Middle frontal gyrus (tissue), 1 donor: ENCODE results near the gene FNIP2.
"Not testable (repeated sequence)": the region's sequence is repeated elsewhere in the genome, so short reads cannot be mapped to it uniquely, and the experiment has no call there.

Source experiments
- DNase-seq: peaks from one replicate; pipeline ENCODE4 v3.0.0-alpha.2; 2015; ENCODE audit warnings: low spot score; ENCODE audit errors: extremely low spot score

FNIP2 gene

DNA sequence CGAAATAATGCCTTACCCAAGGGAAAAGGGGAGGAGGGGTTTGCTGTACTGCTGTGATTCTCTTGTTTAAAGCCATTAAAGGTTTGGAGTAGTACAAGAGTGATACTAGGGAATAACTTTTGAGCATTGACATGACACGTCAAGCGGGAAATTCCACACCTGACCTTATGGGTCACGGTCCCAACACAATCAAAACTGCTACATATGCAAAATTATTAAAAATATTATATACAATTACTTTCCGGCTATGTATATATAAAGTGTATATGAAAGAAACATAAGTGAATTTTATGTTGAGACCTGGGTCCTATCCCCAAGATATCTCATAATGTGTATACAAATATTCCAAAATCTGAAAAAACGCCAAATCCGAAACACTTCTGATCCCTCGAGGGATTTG, 21.0 kb downstream of the FNIP2 start:
- no peak for DNase-seq

DNA sequence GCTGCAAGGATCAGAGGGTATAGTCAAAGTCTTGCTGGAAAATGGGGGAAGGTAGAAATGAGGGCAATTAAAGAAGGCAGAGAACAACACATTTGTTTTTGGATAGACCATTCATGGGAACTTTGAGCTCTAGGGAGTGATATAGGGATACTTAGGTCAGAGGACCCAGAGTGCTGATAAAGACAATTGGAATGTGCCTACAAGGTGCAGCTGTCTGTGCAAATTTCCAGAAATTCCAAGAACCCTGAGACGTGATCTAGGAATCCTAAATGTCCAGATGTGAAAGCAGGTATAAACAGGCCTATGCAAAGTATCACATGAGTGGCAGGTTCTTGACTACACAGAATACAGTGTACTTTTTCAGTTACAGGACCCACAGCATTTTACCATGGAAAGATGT, 24.2 kb downstream of the FNIP2 start:
- no peak for DNase-seq

GRCh38 chr4:158793430-158793829, 24.6 kb downstream of the FNIP2 start:
- not testable (repeated sequence) for DNase-seq

GRCh38 chr4:158796370-158797140, 27.7 kb downstream of the FNIP2 start:
- DNase-seq: no peak

- no peak for DNase-seq
Observed at GRCh38 chr4:158798062-158798461, 29.2 kb downstream of the FNIP2 start.

DNA sequence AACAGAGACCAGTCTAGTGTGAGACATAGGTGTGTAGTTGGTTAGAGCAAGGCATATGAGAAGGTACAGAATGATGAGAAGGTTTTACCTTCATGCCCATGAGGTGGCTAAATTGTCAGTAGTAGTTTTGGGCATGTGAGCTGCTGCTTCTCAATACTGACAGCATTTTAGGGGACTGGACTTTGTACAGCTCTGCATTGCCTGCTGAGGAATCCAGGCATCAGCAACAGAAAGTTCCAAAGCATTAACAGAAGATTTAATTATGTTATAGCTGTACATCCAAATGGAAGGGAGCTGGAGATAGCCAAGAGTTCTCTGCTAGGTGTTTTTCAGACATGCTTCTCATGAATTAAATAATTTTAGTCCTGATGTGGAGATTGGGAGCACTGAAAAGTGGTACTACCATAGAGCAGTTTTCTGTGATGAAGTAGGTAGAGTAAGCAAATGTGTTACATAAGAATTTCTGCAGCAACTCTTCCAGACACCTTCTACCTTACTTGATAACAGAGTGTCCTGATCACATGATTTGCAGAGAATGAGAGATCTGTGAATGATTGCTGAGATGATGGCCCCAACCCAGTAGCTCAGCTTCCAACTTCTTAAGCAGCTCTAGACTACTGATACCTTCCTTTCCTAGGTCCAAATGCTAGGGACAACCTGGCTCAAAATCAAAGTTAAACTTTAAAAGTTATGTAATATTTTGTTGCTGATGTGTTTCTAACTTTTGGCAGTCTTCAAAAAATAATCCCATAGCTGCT, 30.4 kb downstream of the FNIP2 start:
- DNase-seq: no peak

DNA sequence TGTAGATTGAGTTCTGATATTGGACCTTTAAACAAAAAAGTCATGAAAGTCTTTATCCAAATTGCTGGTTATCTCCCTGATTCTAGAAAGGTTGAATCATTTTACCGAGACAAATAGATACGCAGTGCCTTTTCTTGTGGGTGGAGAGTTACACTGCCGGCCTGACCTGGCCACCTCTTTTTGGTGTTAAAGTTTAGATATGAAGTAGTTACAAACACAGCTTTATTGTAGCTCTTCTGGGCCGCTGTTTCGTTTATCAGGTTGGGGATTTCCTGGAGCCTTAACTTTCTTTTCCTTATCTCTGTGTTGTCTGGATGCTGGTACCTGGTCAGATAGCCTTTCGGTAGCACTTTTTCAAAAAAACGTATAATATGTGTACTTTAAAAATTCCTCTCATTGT, 31.0 kb downstream of the FNIP2 start:
- DNase-seq: no peak

- no peak for DNase-seq
Observed at GRCh38 chr4:158801066-158801465, 32.2 kb downstream of the FNIP2 start.

DNA sequence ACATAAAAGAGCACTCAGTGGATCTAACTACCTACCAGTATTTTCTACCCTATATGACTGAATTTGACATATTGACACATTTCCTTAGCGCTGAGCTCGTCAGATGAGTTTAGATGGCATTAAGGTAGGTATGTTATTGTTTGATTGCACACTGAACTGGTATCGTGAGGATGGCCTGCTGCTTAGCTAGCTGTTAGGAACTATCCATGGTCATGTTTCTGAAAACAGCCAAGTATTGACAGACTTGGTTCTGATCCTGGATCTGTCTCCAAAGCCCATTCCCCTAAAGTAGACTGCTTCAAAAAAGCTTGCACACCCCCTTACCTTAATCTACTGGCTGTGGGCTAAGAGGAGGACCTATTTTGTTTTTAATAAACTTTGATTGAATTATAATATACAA, 32.9 kb downstream of the FNIP2 start:
- no peak for DNase-seq

- no peak for DNase-seq
Observed at GRCh38 chr4:158802914-158803313, 34.1 kb downstream of the FNIP2 start.

DNA sequence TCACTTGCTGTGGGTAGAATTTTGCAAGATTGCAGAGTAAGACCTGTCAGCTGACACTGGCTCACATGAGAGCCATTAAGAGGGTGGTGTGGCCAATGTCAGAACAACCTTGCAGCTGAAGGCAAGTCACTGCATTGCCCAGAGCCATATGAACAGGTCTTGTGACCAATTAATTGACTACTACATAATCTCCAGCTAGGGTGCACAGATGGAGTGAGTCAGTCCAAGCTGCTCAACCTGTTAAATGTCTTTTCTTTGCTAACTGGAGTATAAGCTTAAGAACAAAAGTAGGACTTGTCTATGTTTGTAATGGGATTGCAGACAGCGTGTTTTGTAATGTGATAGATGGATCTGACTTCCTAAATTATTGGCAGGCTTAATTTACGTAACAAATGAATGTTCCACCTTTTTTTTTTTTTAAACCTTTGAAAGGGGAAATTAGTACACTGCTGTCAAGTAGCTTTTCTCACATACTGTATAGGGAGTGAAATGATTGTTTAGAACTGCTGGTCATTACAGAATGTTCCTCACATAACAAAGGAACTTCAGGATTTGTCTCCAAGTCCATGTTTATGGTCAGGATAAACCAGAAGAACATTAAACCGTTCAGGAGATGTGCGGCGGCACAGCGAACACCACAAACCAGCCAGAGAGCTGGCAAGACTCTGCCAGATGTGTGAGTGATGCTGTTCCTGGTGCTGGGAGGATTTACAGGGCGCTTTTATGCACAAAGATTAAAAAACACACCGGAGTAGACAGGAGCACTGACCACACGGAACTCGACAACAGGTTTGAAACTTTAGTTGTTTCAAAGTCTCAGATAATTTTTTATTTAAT, 37.0 kb downstream of the FNIP2 start:
- no peak for DNase-seq

DNA sequence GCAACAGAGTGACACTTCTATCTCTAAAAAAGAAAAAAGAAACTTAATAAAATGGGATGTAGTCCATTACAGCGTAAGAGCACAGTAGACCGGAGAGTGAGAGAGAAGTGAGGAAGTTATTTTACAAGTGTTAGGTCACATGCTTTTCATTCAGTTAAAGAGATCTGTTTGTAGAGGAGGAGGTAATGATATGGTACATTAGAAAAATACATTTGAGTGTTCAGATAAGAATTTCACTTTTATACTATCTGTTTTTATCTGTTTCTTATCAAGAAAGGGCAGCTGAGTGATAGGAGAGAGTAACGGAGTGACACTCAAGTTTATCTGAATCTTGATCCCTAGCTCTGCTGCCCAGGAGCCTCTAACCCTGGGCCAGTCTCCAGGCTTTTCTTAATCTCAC, 38.9 kb downstream of the FNIP2 start:
- no peak for DNase-seq

DNA sequence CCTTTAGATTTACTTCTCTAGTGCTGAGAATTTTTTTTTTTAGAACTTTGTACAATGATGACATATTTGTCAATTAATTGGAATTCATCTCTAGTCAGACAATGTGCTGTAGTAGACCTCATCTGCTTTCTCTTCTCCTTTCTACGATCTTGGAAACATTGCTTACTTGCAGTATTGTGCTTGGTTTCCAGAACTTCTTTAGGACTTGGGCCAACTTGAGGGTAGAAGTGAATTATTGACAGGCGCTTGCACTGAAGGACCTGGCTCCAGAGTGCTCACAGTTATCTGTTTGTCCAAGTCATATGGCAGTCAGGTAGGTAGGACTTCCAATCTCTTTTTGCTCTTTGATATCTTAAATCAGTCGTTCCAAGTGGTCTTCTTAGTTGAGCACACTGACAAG, 39.6 kb downstream of the FNIP2 start:
- DNase-seq: no peak

- DNase-seq: not testable (repeated sequence)
Observed at GRCh38 chr4:158809208-158809607, 40.4 kb downstream of the FNIP2 start.

DNA sequence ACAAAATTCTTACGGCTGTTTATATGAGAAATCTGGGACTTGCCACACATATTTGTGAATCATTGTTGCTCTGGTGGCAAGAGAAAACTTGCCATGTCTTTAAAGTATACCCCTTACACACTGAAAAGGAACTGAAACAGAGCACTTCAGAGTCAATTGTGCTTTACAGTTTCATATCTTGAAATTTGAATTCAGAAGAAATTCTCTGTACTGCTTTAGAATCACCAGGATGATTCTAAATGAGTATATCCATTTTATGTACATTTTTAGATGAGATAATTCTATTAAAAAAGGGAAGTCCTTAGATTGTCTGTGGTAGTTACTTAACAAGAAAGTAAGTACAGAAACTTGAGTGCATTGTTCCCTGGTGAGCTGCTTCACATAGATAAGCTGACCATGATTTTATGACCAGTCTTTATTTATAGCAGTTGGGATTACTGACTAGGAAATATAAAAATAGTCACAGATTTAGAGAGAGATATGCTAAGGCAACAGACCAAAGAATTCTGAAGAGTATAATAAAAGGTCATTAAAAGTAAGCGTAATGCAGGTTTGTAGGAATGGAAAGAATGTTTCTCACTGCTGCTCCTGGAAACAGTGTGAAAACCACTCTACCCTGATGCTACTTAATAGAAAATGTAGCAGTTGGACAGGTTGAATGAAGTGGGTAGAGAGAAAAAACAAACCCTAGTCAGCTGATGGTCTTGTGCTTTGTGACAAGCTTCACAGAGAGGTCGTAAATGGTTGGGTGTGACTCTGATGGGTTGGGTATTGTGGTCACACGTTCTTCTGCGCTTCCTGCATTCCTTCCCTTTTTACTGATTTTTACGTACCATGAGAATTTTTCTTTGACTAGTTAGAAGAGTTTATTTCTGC, 41.0 kb downstream of the FNIP2 start:
- DNase-seq: no peak

DNA sequence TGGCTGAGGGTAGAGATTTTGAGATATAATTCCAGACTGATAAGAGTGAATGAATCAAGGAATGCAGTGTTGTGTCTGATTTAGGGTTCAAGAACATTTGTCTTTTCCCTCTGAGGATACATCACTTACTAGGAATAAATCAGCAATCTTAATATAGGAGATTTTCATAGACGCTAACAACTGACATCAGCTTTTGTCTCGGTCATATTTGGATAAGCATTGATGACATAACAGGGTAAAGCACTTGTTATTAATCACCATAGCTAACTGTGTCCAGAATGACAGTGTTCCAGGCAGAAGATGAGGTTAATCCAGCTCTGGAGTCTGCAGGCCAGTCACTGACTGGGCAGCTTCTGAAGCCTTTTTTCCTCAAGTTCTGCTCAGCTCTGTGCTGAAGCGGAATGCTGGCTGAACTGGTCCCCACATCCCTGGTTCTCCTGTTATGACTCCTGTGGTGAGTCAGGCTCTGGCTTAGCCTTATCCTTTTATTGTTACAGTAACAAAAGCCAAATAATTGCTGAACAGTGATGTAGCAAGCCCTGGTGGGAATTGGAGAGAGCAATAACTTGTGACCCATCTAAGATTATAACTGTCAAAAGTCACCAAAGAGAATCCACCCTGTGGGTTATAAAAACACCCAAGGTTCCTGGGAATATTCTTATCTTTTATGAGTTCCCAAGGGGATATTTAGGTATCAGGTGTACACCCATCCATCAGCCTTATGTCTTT, 41.8 kb downstream of the FNIP2 start:
- no peak for DNase-seq

DNA sequence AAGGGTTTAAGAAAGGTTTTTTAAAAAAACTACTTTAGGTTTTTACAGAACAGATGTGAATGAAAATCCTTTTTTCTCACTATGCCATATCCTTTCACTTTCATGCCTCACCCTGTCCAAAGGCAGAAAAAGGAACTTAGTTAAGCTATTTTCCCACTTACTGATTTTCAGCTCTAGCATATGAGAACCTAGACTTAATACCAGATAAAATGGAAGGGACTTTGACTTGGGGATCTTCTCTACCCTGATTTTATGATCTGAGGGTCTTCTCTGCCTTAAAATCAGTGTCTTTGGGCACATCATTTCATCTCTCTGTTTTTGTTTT, 42.4 kb downstream of the FNIP2 start:
- DNase-seq: no peak

DNA sequence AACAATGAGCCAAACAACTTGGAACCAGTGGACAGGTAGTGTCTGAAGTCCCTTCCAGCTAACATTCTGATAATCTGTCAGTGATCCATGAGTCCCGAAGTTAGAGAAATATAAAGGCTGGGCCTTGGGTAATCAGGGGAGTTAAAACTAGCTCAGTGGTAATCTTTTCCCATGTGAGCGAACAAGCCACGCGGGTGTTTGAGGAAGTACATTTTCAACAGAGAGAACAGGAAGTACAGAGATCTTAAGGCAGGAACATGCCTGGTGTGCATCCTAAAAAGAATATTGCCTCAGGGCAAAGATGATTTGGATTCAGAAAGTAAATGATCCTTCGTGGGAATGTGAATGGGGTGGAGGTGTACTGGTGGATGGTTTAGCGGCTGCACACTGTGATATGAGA, 42.9 kb downstream of the FNIP2 start:
- no peak for DNase-seq

DNA sequence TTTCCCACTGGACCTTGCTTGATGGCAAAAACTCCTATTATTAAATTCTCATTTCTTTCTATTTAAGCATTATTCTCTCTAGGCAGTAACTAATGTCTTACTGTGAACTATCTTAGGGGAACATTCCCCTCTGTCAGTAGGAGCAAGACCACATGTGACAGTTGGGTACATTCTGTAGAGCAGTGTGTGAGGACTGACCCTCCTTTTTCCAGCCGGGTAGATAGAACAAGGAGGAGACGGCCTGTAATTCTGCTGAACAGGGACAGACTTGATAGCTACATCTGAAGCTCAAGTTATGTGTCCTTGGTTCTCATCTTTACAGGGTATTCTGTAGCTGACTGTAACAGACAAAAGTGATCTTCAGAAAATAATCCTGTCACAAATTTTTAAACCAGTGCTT, 43.3 kb downstream of the FNIP2 start:
- DNase-seq: no peak

DNA sequence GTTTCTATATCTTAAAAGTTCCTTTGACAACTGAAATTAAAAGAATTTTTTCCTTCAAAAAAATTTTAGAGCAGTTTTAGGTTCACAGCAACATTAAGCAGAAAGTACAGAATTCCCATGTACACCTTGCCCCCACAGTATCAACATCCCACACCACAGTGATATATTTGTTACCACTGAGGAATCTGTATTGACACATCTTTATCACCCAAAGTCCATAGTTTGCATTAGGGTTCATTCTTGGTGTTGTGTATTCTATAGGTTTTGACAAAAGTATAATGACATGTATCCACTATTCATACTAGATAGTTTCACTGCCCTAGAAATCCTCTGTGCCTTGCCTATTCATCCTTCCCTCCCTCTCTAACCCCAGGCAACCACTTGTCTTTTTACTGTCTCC, 43.7 kb downstream of the FNIP2 start:
- DNase-seq: no peak

GRCh38 chr4:158813113-158813512, 44.3 kb downstream of the FNIP2 start:
- no peak for DNase-seq
